Ammon's horn (tissue), 1 donor: ENCODE data around the gene ASCC2.
"Not testable (repeated sequence)": the region's sequence is repeated elsewhere in the genome, so short reads cannot be mapped to it uniquely, and the experiment has no call there.

Source experiments
- DNase-seq: peaks from one replicate; pipeline ENCODE4 v3.0.0-alpha.2; 2016; ENCODE audit warnings: low spot score

Gene ASCC2

GRCh38 chr22:29855611-29856181 lies 17.6 kb upstream of the ASCC2 start:
- DNase-seq = peak; percentile 21

- DNase-seq = no peak
Observed at GRCh38 chr22:29854432-29854831, 16.4 kb upstream of the ASCC2 start.

- no peak for DNase-seq
Observed at GRCh38 chr22:29848111-29848510, 10.0 kb upstream of the ASCC2 start.

- no peak for DNase-seq
Observed at GRCh38 chr22:29846290-29846689, 8.2 kb upstream of the ASCC2 start.

- no peak for DNase-seq
Observed at GRCh38 chr22:29842740-29843139, 4.7 kb upstream of the ASCC2 start.

GRCh38 chr22:29842172-29842571 lies 4.1 kb upstream of the ASCC2 start:
- no peak for DNase-seq

GRCh38 chr22:29840498-29840897 lies 2.4 kb upstream of the ASCC2 start:
- no peak for DNase-seq

GRCh38 chr22:29839039-29839438 lies 965 bp upstream of the ASCC2 start:
- no peak for DNase-seq

- no peak for DNase-seq
Observed at GRCh38 chr22:29838599-29838956, 504 bp upstream of the ASCC2 start.

- DNase-seq = not testable (repeated sequence)
Observed at GRCh38 chr22:29836791-29837370, 1.2 kb downstream of the ASCC2 start.

- DNase-seq = no peak
Observed at GRCh38 chr22:29834046-29834445, 4.0 kb downstream of the ASCC2 start.

GRCh38 chr22:29833392-29833965 lies 4.6 kb downstream of the ASCC2 start:
- DNase-seq = no peak

- DNase-seq = no peak
Observed at GRCh38 chr22:29831958-29832357, 6.1 kb downstream of the ASCC2 start.

- DNase-seq = no peak
Observed at GRCh38 chr22:29831186-29831921, 6.7 kb downstream of the ASCC2 start.

GRCh38 chr22:29830585-29830984 lies 7.5 kb downstream of the ASCC2 start:
- no peak for DNase-seq

- DNase-seq = not testable (repeated sequence)
Observed at GRCh38 chr22:29827726-29828125, 10.3 kb downstream of the ASCC2 start.

- DNase-seq = no peak
Observed at GRCh38 chr22:29827091-29827490, 11.0 kb downstream of the ASCC2 start.

GRCh38 chr22:29825578-29825977 lies 12.5 kb downstream of the ASCC2 start:
- peak; percentile 28 for DNase-seq

- no peak for DNase-seq
Observed at GRCh38 chr22:29824677-29825076, 13.4 kb downstream of the ASCC2 start.

- peak; percentile 63 for DNase-seq
Observed at GRCh38 chr22:29821291-29822016, 16.6 kb downstream of the ASCC2 start.

GRCh38 chr22:29820961-29821290 lies 17.1 kb downstream of the ASCC2 start:
- DNase-seq = no peak

- no peak for DNase-seq
Observed at GRCh38 chr22:29819501-29819900, 18.6 kb downstream of the ASCC2 start.

GRCh38 chr22:29817724-29818123 lies 20.4 kb downstream of the ASCC2 start:
- DNase-seq = no peak
